Rectal smooth muscle tissue (tissue), 1 donor: ENCODE measurements around the gene TMPRSS4.
"Not testable (repeated sequence)": the region's sequence is repeated elsewhere in the genome, so short reads cannot be mapped to it uniquely, and the experiment has no call there.

ENCODE experiments used
- H3K27ac ChIP-seq: one replicate; pipeline ENCODE4 v1.7.0; 2013; ENCODE audit warnings: low read depth, low read length, inconsistent platforms
- H3K27me3 ChIP-seq: one replicate; pipeline ENCODE4 v1.7.0; 2013; ENCODE audit warnings: low read length; ENCODE audit not compliant: control insufficient read depth, insufficient read depth
- H3K36me3 ChIP-seq: one replicate; pipeline ENCODE4 v1.7.0; 2013; ENCODE audit warnings: low read length; ENCODE audit not compliant: control insufficient read depth, insufficient read depth
- H3K4me1 ChIP-seq: one replicate; pipeline ENCODE4 v1.7.0; 2013; ENCODE audit warnings: low read length; ENCODE audit not compliant: control insufficient read depth, insufficient read depth
- H3K4me3 ChIP-seq: one replicate; pipeline ENCODE4 v1.7.0; 2013; ENCODE audit warnings: low read length
- H3K9ac ChIP-seq: one replicate; pipeline ENCODE4 v1.7.0; 2013; ENCODE audit warnings: low read length

TMPRSS4 gene

GRCh38 chr11:118060081-118060661 lies 16.7 kb upstream of the TMPRSS4 start:
- no peak overlapping the region for H3K9ac ChIP-seq
- no peak overlapping the region for H3K4me3 ChIP-seq
- no peaks in the 10 kb centered on the region for H3K36me3 ChIP-seq
- no peaks in the 10 kb centered on the region for H3K4me1 ChIP-seq
- no peak overlapping the region for H3K27ac ChIP-seq
- no peaks in the 10 kb centered on the region for H3K27me3 ChIP-seq

- no peak overlapping the region for H3K27ac ChIP-seq
- H3K36me3 ChIP-seq = no peaks in the 10 kb centered on the region
These were observed 16.0 kb upstream of the TMPRSS4 start for GRCh38 chr11:118060869-118061268.

GRCh38 chr11:118061586-118062125 lies 15.2 kb upstream of the TMPRSS4 start:
- H3K27ac ChIP-seq = no peak overlapping the region
- H3K27me3 ChIP-seq = no peaks in the 10 kb centered on the region

More at GRCh38 chr11:118060869-118061268, 16.0 kb upstream of the TMPRSS4 start:
- no peak overlapping the region for H3K4me3 ChIP-seq
- H3K9ac ChIP-seq = no peak overlapping the region
- no peaks in the 10 kb centered on the region for H3K4me1 ChIP-seq
- H3K27me3 ChIP-seq = no peaks in the 10 kb centered on the region

DNA sequence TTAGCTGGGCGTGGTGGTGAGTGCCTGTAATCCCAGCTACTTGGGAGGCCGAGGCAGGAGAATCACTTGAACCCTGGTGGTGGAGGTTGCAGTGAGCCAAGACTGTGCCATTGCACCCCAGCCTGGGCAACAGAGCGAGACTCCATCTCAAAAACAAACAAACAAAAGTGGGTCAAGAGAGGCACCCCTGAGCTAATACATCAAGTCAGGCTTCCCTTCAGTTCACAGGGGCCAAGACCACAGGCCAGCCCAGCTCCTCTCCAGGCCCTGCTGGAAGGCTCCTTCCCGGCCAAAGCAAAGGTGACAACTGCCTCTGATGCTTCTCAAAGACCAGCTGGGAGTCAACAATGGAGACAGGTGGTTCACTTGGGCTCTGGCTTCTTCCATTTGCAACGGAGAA lies 14.7 kb upstream of the TMPRSS4 start:
- not testable (repeated sequence) for H3K27me3 ChIP-seq, H3K4me1 ChIP-seq, H3K9ac ChIP-seq, H3K27ac ChIP-seq, H3K4me3 ChIP-seq, H3K36me3 ChIP-seq

More at GRCh38 chr11:118061586-118062125, 15.2 kb upstream of the TMPRSS4 start:
- Histone ChIP-seq H3K36me3 (no peaks in the 10 kb centered on the region), H3K4me3 (no peak overlapping the region), H3K9ac (no peak overlapping the region), H3K4me1 (no peaks in the 10 kb centered on the region)

DNA sequence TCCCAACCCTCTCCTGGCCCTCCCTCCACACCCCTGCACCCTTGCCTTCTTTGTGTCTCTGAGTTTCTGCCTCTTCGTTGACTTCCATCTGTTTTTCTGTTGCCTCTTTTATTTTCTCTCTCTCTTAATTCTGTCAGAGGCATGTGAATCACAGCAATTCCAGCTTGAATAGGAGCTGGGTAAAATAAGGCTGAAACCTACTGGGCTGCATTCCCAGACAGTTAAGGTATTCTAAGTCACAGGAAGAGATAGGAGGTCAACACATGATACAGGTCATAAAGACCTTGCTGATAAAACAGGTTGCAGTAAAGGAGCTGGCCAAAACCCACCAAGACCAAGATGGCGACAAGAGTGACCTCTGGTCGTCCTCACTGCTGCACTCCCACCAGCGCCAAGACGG lies 14.2 kb upstream of the TMPRSS4 start:
- not testable (repeated sequence) for H3K4me3 ChIP-seq, H3K9ac ChIP-seq

GRCh38 chr11:118064956-118065355 lies 11.9 kb upstream of the TMPRSS4 start:
- no peak overlapping the region for H3K27ac ChIP-seq
- H3K4me1 ChIP-seq = no peaks in the 10 kb centered on the region
- H3K9ac ChIP-seq = no peak overlapping the region
- H3K36me3 ChIP-seq = no peaks in the 10 kb centered on the region
- H3K27me3 ChIP-seq = peaks cover 2% of the 10 kb centered on the region
- no peak overlapping the region for H3K4me3 ChIP-seq

More for the DNA sequence above, 14.2 kb upstream of the TMPRSS4 start:
- not testable (repeated sequence) for H3K4me1 ChIP-seq, H3K27me3 ChIP-seq, H3K27ac ChIP-seq, H3K36me3 ChIP-seq

DNA sequence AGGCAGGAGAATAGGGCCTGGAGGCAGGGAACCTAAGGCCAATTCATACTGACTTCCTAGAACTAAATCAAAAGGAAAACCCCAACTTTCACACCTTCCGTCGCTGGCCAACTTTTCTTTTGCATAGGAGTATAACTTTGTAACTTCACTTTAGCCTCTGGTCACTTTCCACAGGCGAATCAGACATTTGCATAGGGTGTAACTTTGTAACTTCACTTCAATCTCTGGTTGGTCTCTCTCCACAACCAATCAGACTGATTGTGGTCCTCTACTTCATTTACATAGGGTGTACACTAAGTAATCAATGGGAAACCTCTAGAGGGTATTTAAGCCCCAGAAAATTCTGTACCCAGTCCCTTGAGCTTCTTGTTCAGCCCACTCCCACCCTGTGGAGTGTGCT lies 11.5 kb upstream of the TMPRSS4 start:
- Histone ChIP-seq H3K36me3 (no peaks in the 10 kb centered on the region), H3K9ac (no peak overlapping the region), H3K4me1 (no peaks in the 10 kb centered on the region), H3K27ac (no peak overlapping the region), H3K27me3 (peaks cover 2% of the 10 kb centered on the region), H3K4me3 (no peak overlapping the region)

GRCh38 chr11:118067006-118067405 lies 9.9 kb upstream of the TMPRSS4 start:
- Histone ChIP-seq H3K4me3 (no peak overlapping the region), H3K36me3 (no peaks in the 10 kb centered on the region), H3K27me3 (peaks cover 2% of the 10 kb centered on the region), H3K4me1 (no peaks in the 10 kb centered on the region), H3K27ac (no peak overlapping the region), H3K9ac (no peak overlapping the region)

- Histone ChIP-seq H3K4me3 (no peak overlapping the region), H3K36me3 (no peaks in the 10 kb centered on the region), H3K27ac (no peak overlapping the region), H3K27me3 (peaks cover 2% of the 10 kb centered on the region), H3K4me1 (no peaks in the 10 kb centered on the region), H3K9ac (no peak overlapping the region)
These were observed 8.5 kb upstream of the TMPRSS4 start for GRCh38 chr11:118068206-118068944.

DNA sequence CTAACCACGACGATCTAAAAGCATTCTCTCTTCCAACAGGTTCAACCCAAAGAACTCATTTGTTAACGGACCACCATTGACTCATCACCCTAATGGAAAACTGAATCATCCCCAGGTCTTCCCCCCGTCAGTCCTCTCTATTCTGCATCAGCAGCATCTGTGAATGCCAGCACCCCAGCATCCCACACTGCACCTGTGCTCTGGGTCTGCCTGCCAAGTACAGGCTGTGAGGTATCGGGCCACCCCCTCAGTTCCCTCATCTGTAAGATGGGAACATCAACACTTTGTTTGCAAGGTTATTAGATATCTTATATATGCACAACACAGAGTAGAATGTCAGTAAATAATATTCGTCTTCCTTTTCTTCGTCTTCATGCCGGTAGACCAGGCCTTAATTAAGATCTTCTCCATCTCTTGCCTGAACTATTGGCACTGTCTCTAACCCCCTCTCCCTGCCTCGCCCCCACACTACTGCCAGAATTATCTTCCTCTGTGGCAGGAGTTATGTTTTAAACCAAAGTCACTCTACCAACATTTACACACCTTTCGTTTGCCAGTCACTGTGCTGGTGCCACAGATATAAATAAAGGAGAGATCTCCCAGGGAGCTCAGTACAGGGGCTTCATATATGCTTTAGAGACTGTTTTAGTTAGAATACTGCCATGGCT lies 7.8 kb upstream of the TMPRSS4 start:
- H3K27me3 ChIP-seq = peaks cover 2% of the 10 kb centered on the region
- no peaks in the 10 kb centered on the region for H3K36me3 ChIP-seq
- no peaks in the 10 kb centered on the region for H3K4me1 ChIP-seq
- no peak overlapping the region for H3K9ac ChIP-seq
- no peak overlapping the region for H3K4me3 ChIP-seq
- H3K27ac ChIP-seq = no peak overlapping the region

DNA sequence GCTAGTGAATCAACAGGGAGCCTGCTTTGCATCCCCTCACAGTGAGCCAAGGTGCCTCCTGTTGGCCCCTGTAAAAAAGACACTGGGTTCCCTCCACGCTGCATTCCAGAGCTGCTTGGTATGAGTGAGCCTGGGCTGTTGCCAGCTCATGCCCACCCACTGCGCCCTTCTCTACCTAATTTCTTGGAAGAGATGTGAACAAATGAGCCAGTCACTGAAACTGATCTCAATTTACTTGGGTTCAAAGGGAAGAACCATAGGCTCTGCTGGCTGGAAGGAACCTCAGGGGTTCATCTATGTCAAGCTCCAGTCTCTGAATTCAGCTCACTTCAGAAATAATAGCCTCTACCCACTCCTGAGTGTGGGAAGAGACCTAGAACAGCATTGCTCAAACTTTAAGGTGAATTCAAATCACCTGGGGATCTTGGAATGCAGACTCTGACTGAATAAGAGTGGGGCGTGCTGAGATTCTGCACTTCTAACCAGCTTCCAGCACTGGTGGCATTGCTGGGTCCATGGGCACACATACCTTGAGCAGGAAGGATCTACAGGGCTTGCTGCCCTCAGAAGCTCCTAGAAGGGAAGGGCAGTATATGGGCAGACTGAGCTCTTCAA lies 5.4 kb upstream of the TMPRSS4 start:
- no peak overlapping the region for H3K27ac ChIP-seq
- no peaks in the 10 kb centered on the region for H3K4me1 ChIP-seq
- H3K36me3 ChIP-seq = no peaks in the 10 kb centered on the region
- H3K4me3 ChIP-seq = no peak overlapping the region
- no peak overlapping the region for H3K9ac ChIP-seq
- H3K27me3 ChIP-seq = peaks cover 2% of the 10 kb centered on the region

GRCh38 chr11:118073554-118073953 lies 3.3 kb upstream of the TMPRSS4 start:
- H3K4me3 ChIP-seq = no peak overlapping the region
- no peaks in the 10 kb centered on the region for H3K4me1 ChIP-seq
- no peaks in the 10 kb centered on the region for H3K36me3 ChIP-seq
- H3K27me3 ChIP-seq = no peaks in the 10 kb centered on the region
- H3K27ac ChIP-seq = no peak overlapping the region
- H3K9ac ChIP-seq = no peak overlapping the region
